ENCODE data around the gene SYNE2.

SYNE2 gene

GRCh38 chr14:64082837-64083236 is 230.0 kb downstream of the SYNE2 start:
- H3K36me3 ChIP-seq, result peaks cover 5% of the 10 kb centered on the region; the same call in 1 of the 2 replicates
- H3K9me3 ChIP-seq, result no peaks in the 10 kb centered on the region
- no peak overlapping the region for H3K4me3 ChIP-seq (ENCODE audit: low read depth, low read length)
- DNase-seq, result no peak
- H3K27me3 ChIP-seq, result no peaks in the 10 kb centered on the region
- H3K4me1 ChIP-seq, result no peaks in the 10 kb centered on the region
- no peak for TF ChIP-seq CTCF (IDR thresholded peaks at IDR 0.05; ENCODE audit: low read depth, low read length)

GRCh38 chr14:64088647-64088964 is 235.8 kb downstream of the SYNE2 start:
- no peak for TF ChIP-seq CTCF (IDR thresholded peaks at IDR 0.05; ENCODE audit: low read depth, low read length)
- no peaks in the 10 kb centered on the region for H3K9me3 ChIP-seq
- H3K4me3 ChIP-seq (ENCODE audit: low read depth, low read length), result no peak overlapping the region
- DNase-seq, result no peak
- H3K27me3 ChIP-seq, result no peaks in the 10 kb centered on the region
- H3K4me1 ChIP-seq, result no peaks in the 10 kb centered on the region
- H3K36me3 ChIP-seq, result peaks cover 5% of the 10 kb centered on the region; the same call in 1 of the 2 replicates

GRCh38 chr14:64089920-64090319 is 237.1 kb downstream of the SYNE2 start:
- TF ChIP-seq CTCF (IDR thresholded peaks at IDR 0.05; ENCODE audit: low read depth, low read length), result no peak
- Histone ChIP-seq H3K4me3 (ENCODE audit: low read depth, low read length) (no peak overlapping the region), H3K27me3 (no peaks in the 10 kb centered on the region), H3K9me3 (no peaks in the 10 kb centered on the region), H3K4me1 (no peaks in the 10 kb centered on the region), H3K36me3 (peaks cover 5% of the 10 kb centered on the region; the same call in 1 of the 2 replicates)
- no peak for DNase-seq

GRCh38 chr14:64091217-64091616 is 238.4 kb downstream of the SYNE2 start:
- no peaks in the 10 kb centered on the region for H3K9me3 ChIP-seq
- peaks cover 5% of the 10 kb centered on the region; the same call in 1 of the 2 replicates for H3K36me3 ChIP-seq
- no peak overlapping the region for H3K4me3 ChIP-seq (ENCODE audit: low read depth, low read length)
- TF ChIP-seq CTCF (IDR thresholded peaks at IDR 0.05; ENCODE audit: low read depth, low read length), result no peak
- no peaks in the 10 kb centered on the region for H3K27me3 ChIP-seq
- DNase-seq, result no peak
- H3K4me1 ChIP-seq, result no peaks in the 10 kb centered on the region

DNA sequence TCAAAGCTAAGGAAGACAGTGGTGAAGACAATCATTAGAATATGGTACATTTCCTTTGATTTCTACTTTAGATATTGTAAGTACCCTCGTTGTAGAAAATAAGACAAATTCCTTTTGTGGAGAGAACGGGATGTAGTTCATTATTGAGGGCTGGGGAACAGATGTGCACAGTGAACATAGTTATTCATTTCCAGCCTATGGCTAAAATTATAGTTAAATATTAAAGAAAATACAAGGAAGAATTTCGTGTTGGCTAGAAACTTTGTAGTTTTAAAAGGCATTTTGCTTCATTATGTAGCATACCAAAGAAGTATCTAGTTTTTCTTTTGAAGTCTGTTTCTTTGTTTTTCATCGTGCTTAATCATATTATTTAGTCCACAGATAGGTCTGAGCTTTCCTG is 239.5 kb downstream of the SYNE2 start:
- Histone ChIP-seq H3K4me3 (ENCODE audit: low read depth, low read length) (no peak overlapping the region), H3K4me1 (no peaks in the 10 kb centered on the region), H3K9me3 (no peaks in the 10 kb centered on the region), H3K36me3 (peaks cover 5% of the 10 kb centered on the region; the same call in 1 of the 2 replicates), H3K27me3 (no peaks in the 10 kb centered on the region)
- TF ChIP-seq CTCF (IDR thresholded peaks at IDR 0.05; ENCODE audit: low read depth, low read length), result no peak
- DNase-seq, result no peak

GRCh38 chr14:64092940-64093339 is 240.1 kb downstream of the SYNE2 start:
- DNase-seq, result no peak
- Histone ChIP-seq H3K4me1 (no peaks in the 10 kb centered on the region), H3K36me3 (peaks cover under 1% of the 10 kb centered on the region; the same call in 1 of the 2 replicates), H3K4me3 (ENCODE audit: low read depth, low read length) (no peak overlapping the region), H3K9me3 (no peaks in the 10 kb centered on the region), H3K27me3 (no peaks in the 10 kb centered on the region)
- no peak for TF ChIP-seq CTCF (IDR thresholded peaks at IDR 0.05; ENCODE audit: low read depth, low read length)
